ENCODE measurements around the gene MB.

The MB gene

DNA sequence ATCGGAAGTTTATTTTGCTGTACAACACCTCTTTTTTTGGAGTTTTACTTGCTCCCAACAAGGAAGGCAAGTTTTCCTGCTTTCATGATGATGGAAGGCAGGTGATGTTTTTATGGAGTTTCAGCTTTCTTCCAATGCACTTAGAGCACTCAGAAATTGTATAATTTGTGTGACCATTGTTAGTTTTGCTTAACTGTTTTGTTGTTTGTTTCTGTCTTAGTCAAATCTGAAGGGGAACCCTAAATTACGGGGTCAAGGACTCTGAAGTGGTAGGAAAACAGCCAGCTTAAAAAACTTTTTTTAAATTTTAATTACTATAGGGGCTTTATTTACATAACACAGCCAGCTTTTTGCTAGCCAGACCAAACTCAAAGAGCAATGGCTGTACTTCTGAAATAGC, 45.8 kb upstream of the MB start:
- no peak for ATAC-seq
- TF ChIP-seq, protein P1, sequence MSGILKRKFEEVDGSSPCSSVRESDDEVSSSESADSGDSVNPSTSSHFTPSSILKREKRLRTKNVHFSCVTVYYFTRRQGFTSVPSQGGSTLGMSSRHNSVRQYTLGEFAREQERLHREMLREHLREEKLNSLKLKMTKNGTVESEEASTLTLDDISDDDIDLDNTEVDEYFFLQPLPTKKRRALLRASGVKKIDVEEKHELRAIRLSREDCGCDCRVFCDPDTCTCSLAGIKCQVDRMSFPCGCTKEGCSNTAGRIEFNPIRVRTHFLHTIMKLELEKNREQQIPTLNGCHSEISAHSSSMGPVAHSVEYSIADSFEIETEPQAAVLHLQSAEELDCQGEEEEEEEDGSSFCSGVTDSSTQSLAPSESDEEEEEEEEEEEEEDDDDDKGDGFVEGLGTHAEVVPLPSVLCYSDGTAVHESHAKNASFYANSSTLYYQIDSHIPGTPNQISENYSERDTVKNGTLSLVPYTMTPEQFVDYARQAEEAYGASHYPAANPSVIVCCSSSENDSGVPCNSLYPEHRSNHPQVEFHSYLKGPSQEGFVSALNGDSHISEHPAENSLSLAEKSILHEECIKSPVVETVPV (CRISPR knock-in tag; IDR thresholded peaks at IDR 0.05) = no peak
- TF ChIP-seq ARNTL (CRISPR knock-in tag; IDR thresholded peaks at IDR 0.05; ENCODE audit: borderline replicate concordance, low read depth) = no peak
- TF ChIP-seq, protein P2, sequence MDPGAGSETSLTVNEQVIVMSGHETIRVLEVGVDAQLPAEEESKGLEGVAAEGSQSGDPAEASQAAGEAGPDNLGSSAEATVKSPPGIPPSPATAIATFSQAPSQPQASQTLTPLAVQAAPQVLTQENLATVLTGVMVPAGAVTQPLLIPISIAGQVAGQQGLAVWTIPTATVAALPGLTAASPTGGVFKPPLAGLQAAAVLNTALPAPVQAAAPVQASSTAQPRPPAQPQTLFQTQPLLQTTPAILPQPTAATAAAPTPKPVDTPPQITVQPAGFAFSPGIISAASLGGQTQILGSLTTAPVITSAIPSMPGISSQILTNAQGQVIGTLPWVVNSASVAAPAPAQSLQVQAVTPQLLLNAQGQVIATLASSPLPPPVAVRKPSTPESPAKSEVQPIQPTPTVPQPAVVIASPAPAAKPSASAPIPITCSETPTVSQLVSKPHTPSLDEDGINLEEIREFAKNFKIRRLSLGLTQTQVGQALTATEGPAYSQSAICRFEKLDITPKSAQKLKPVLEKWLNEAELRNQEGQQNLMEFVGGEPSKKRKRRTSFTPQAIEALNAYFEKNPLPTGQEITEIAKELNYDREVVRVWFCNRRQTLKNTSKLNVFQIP (CRISPR knock-in tag; IDR thresholded peaks at IDR 0.05; ENCODE audit: borderline replicate concordance, low read depth) = no peak
- TF ChIP-seq RARB (CRISPR knock-in tag; IDR thresholded peaks at IDR 0.05) = no peak
- TF ChIP-seq ESRRG (CRISPR knock-in tag; IDR thresholded peaks at IDR 0.05) = no peak
- no peak for TF ChIP-seq PPARA (CRISPR knock-in tag; IDR thresholded peaks at IDR 0.05; ENCODE audit: borderline replicate concordance)
- TF ChIP-seq SNAI2 (CRISPR knock-in tag; IDR thresholded peaks at IDR 0.05) = no peak
- TF ChIP-seq, protein P3, sequence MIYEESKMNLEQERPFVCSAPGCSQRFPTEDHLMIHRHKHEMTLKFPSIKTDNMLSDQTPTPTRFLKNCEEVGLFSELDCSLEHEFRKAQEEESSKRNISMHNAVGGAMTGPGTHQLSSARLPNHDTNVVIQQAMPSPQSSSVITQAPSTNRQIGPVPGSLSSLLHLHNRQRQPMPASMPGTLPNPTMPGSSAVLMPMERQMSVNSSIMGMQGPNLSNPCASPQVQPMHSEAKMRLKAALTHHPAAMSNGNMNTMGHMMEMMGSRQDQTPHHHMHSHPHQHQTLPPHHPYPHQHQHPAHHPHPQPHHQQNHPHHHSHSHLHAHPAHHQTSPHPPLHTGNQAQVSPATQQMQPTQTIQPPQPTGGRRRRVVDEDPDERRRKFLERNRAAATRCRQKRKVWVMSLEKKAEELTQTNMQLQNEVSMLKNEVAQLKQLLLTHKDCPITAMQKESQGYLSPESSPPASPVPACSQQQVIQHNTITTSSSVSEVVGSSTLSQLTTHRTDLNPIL (CRISPR knock-in tag; IDR thresholded peaks at IDR 0.05; ENCODE audit: low read depth) = no peak
- no peak for TF ChIP-seq OSR1 (CRISPR knock-in tag; IDR thresholded peaks at IDR 0.05)
- no peak for TF ChIP-seq ZNF70 (CRISPR knock-in tag; IDR thresholded peaks at IDR 0.05)
- no peak for TF ChIP-seq GLIS3 (CRISPR knock-in tag; IDR thresholded peaks at IDR 0.05)
- no peak for TF ChIP-seq ZFP3 (CRISPR knock-in tag; IDR thresholded peaks at IDR 0.05)
- TF ChIP-seq, protein P4, sequence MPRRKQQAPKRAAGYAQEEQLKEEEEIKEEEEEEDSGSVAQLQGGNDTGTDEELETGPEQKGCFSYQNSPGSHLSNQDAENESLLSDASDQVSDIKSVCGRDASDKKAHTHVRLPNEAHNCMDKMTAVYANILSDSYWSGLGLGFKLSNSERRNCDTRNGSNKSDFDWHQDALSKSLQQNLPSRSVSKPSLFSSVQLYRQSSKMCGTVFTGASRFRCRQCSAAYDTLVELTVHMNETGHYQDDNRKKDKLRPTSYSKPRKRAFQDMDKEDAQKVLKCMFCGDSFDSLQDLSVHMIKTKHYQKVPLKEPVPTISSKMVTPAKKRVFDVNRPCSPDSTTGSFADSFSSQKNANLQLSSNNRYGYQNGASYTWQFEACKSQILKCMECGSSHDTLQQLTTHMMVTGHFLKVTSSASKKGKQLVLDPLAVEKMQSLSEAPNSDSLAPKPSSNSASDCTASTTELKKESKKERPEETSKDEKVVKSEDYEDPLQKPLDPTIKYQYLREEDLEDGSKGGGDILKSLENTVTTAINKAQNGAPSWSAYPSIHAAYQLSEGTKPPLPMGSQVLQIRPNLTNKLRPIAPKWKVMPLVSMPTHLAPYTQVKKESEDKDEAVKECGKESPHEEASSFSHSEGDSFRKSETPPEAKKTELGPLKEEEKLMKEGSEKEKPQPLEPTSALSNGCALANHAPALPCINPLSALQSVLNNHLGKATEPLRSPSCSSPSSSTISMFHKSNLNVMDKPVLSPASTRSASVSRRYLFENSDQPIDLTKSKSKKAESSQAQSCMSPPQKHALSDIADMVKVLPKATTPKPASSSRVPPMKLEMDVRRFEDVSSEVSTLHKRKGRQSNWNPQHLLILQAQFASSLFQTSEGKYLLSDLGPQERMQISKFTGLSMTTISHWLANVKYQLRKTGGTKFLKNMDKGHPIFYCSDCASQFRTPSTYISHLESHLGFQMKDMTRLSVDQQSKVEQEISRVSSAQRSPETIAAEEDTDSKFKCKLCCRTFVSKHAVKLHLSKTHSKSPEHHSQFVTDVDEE (CRISPR knock-in tag; IDR thresholded peaks at IDR 0.05) = no peak

DNA sequence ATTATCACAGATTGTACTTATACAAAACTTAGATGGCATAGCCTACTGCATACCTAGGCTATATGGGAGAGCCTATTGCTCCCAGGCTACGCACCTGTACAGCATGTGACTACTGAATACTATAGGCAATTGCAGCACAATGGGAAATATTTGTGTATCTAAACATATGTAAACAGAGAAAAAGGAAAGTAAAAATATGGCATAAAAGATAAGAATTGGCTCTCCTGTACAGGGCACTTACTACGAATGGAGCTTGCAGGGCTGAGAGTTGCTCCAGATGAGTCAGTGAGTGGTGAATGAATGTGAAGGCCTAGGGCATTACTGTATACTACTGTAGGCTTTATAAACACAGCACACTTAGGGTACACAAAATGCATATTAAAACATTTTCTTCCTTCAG, 44.3 kb upstream of the MB start:
- no peak for ATAC-seq
- TF ChIP-seq OSR1 (CRISPR knock-in tag; IDR thresholded peaks at IDR 0.05) = no peak
- no peak for TF ChIP-seq ARNTL (CRISPR knock-in tag; IDR thresholded peaks at IDR 0.05; ENCODE audit: borderline replicate concordance, low read depth)
- TF ChIP-seq ZNF8 (CRISPR knock-in tag; IDR thresholded peaks at IDR 0.05) = no peak
- TF ChIP-seq RARB (CRISPR knock-in tag; IDR thresholded peaks at IDR 0.05) = no peak
- TF ChIP-seq SNAI2 (CRISPR knock-in tag; IDR thresholded peaks at IDR 0.05) = no peak
- TF ChIP-seq ZC3H10 (CRISPR knock-in tag; IDR thresholded peaks at IDR 0.05) = no peak
- TF ChIP-seq, protein P3 (CRISPR knock-in tag; IDR thresholded peaks at IDR 0.05; ENCODE audit: low read depth) = no peak
- TF ChIP-seq ESRRG (CRISPR knock-in tag; IDR thresholded peaks at IDR 0.05) = no peak
- TF ChIP-seq, protein P2 (CRISPR knock-in tag; IDR thresholded peaks at IDR 0.05; ENCODE audit: borderline replicate concordance, low read depth) = no peak
- no peak for TF ChIP-seq ZFP3 (CRISPR knock-in tag; IDR thresholded peaks at IDR 0.05)

DNA sequence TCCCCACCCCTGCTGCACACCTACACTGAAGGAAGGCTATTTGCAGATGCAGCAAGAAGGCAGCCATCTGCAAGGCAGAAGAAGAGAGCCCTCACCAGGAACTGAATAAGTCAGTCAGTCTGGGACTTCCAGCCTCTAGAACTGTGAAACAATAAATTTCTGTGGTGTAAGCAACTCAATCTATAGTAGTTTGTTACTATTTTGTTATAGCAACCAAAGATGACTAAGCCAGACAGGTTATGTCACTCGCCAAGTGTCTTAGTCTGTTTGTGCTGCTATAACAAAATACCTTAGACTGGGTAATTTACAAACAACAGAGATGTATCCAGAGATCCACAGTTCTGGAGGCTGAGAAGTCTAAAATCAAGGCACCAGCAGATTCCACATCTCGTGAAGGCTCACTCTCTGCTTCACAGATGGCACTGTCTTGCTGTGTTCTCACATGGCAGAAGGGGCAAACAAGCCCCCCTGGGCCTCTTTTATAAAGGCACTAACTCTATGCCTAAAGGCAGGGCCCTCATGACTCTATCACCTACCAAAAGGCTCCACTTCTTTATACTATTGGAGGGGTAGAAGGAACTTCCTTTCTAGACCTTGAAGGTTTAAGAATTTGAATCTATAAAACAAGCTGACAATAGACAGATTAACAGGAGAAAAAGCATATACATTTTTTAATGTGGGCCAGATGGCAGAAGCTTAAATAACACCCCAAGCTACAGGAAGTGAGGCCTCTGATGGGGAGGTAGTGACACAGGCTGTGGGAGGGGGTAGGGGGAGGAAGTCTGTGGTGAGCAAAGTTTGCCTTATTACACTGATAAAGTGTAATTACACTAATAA, 43.4 kb upstream of the MB start:
- TF ChIP-seq BACH2 (CRISPR knock-in tag; IDR thresholded peaks at IDR 0.05; ENCODE audit: borderline replicate concordance) (no peak), PPARA (CRISPR knock-in tag; IDR thresholded peaks at IDR 0.05; ENCODE audit: borderline replicate concordance) (no peak), ZC3H10 (CRISPR knock-in tag; IDR thresholded peaks at IDR 0.05) (no peak)
- ATAC-seq = no peak

All from SK-N-SH treated with all-trans-retinoic acid at 6 μM for 48 hours (cell line).